HT1080 (cell line): ENCODE results near the gene PARP4. TPM values are rescaled to one million over a fixed set of nuclear protein-coding genes. Genes with fewer than 3 reads are reported as not detected.
"Not testable (repeated sequence)": the region's sequence is repeated elsewhere in the genome, so short reads cannot be mapped to it uniquely, and the experiment has no call there.

Source experiments
- DNase-seq: peaks from one replicate; pipeline ENCODE4 v3.0.0-alpha.2; 2015; ENCODE audit warnings: low read depth
- total RNA-seq: library from RNA; depleted of rRNA; stranded (reverse); fragments of >200 nt; shearing (Covaris generic); gene quantifications from 2 replicates; pipeline ENCODE4 v1.2.3, GENCODE V29; 2014

Gene PARP4
- total RNA-seq, 1 experiment from 2014 or later: 47.6 TPM

GRCh38 chr13:24506283-24506682, 6.3 kb downstream of the PARP4 start:
- DNase-seq: not testable (repeated sequence)

DNA sequence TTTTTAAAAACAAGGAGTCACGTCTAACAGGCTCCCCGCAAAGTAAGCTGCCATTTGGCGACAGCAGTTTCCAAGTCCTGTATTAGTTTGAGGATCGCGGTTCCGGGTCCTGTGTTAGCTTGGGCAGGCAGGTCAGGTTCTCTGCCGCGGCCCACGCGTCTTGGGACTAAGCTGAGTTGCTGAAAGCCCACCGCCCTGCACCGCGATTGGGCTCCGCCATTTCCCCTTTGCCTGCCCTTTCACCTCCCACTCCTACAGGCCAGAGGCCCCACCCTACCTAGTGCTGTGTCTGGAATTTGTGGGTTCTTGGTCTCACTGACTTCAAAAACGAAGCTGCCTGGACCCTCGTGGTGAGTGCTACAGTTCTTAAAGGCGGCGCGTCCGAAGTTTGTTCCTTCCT, 6.8 kb downstream of the PARP4 start:
- no peak for DNase-seq

DNA sequence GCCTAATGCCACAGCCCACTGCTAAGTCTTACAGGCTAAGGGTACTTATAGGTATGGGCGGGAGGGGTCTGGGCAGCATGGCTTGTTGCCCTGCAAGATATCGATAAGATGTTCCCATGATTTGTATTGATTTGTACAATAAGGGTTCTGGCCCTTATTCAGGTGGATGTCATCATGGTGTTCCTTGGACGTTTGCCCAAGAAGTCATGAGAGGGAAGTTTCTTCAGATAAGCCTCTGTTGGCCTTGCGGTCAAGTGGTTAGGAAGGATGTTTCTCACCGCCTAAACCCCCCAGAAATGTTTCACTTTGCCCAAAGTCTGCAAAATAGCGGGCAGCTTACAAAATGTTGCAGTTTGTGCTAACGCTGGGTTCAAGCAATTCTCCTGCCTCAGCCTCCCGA, 7.3 kb downstream of the PARP4 start:
- no peak for DNase-seq

DNA sequence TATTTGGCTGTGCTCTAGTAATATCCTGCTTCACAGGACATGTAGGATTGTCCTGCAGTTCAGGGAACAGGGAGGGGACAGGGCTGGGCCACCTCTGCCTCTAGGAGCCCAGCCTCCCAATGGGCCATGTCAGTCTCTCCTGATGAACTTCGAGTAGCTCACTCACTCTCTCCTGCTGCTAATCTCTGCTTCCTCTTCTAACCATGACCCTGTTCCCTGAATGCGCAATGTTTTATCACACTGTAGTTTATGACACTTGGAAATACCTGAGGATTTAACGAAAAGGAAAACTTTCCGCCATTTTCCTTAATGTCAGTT, 9.2 kb downstream of the PARP4 start:
- DNase-seq: no peak

GRCh38 chr13:24502533-24503378, 9.8 kb downstream of the PARP4 start:
- DNase-seq: peak; percentile 77

DNA sequence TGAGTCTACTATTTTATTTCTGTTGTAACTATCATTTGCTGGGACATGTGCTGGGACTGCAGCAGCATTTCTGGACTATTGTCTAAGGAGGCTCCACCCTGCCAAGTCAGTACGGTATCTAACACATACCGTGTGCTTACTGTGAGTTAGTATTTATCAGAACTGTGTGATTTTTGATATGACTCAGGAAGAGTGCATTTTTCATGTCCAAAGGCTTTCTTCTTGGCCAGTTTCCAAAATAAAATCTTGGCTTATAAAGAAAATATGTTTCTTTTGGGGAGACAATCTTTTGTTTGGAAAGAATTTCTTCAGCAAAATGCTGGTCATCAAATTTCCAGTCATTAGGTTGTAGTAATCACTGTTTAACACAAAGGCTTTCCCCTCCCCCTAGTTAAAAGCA, 11.6 kb downstream of the PARP4 start:
- peak; percentile 13 for DNase-seq

DNA sequence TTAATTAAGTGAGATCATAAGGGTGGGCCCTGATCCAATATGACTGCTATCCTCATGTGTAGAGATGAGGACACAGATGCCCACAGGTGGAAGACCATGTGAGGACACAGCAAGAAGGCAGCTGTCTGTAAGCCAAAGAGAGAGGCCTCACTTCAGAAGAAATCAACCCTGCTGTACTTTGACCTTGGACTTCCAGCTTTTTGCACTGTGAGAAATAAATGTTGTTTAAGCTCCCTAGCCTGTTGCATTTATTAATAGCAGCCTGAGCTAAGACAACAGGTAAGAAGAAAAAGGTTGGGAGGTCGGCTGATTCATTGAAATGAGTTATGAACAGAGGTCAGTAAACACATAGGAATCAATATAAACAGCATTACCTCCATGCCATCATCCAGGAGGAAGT, 14.8 kb downstream of the PARP4 start:
- DNase-seq: no peak

DNA sequence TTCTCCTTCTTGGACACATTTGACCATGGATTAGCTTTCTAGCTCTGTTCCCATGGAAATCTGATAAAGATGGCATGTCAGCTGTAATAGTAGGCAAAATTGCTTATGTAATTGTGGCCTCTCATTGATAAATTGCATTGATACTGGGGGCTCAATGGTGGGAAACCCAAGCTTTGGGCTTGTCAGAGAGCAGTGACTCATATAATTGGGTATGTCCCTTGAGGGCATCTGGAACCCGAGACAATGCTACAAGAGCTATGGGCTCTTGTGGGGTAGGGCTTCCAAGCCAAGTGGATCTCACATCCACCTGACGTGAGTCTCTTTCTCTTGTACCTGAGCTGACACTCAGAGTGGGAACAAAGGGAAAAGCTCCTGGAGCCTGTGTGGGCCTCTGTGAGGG, 16.3 kb downstream of the PARP4 start:
- not testable (repeated sequence) for DNase-seq

DNA sequence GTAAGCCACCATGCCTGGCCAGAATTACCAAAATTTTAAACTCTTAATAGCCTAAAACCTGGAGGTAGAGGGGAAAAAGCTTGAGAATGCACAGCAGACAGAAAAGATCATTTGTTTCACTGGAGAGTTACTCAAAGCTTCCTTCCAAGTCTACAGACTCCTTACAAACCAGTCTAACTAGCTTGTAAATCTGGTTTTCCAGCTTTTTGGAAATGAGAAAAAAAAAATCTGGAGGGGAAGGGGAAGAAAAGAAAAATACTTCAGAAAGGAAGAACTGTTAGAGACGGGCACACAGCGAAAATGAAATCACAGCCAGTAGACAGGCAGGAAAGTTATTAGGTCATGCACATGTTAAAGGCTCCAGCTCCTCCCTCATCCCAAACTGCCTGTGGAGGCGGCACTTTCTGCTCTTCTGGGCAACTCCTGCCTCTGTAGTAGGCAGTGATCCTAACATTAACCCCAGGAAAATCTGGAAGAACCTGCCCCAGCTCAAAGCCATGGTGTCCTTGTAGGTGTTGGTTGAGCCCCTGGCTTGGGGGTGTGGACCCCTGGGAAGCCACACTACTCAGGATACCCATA, 17.3 kb downstream of the PARP4 start:
- DNase-seq: no peak

DNA sequence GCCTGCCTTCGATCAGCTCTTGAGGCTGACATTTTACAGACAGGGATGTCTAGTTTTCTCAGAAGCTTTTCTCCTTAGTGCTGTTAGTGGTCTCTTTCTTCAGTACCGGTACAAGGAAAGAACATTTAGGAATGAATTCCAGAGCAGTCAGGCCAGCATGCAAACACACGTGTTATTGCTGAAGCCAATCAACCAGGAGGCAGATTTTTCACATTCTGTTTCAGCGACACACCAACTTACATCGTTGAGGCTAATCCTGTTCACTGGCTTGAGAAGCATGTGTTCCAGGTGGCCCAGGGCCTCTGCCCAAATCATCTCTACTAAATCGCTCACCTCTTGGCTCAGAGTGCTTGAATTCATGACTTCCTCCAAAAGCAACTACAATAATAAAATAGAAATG, 19.2 kb downstream of the PARP4 start:
- DNase-seq: no peak

DNA sequence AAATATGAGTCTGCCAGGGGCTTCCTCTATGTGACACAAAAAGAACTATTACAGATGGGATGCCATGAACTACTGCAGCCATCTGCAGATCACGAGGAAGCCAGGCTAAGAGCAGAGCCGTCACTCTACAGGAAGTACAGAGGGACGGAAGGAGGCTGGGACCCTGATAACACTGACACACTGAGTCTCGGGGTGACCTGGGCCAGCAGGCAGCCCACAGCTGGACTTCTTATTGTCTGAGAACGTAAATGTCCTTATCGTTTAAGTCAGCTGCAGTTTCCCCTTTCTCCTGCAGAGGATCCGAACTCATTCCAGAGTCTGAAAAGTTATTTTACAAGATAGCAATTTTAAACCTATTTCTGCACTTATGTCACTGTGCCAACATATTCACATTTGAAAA, 20.7 kb downstream of the PARP4 start:
- DNase-seq: no peak

DNA sequence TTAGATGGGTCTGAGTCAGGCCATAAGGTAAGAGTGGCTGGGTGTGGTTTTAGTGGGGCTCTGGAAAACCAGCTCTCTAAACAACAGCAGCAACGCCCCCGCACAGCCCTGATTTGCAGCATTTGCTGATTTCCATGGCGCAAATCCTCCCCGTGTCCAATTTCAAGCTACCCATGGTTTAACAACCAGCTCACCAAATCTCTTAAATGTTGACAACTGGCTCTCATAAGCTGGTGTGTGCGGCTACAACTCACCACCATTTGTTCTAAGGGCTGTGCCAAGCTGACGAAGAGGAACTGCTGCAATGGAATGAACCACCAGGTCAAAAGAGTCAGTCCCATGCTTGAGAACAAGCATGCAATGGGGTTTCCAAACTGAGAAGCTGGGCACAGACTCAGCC, 22.9 kb downstream of the PARP4 start:
- no peak for DNase-seq

- not testable (repeated sequence) for DNase-seq
Observed at GRCh38 chr13:24488092-24488491, 24.5 kb downstream of the PARP4 start.

GRCh38 chr13:24486017-24486657, 26.4 kb downstream of the PARP4 start:
- DNase-seq: not testable (repeated sequence)

DNA sequence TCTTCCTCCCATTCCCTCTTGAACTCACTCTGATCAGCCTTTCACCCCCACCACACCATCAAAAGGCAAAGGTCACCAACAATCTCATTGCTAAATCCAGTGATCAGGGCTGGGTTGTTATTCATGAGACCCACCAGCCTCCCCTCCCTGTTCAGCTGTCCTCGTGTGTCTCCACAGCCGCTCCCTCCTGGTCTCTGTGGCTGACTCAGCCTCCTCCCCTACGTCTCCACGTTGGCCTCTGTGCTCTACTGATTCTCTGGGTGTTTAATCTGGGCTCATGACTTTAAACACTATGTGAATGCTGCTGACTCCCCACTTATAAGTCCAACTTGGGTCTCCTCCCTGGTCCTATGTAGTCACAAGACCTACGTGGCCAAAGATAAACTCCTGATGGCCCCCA, 38.9 kb downstream of the PARP4 start:
- no peak for DNase-seq

GRCh38 chr13:24472129-24472528, 40.4 kb downstream of the PARP4 start:
- not testable (repeated sequence) for DNase-seq

DNA sequence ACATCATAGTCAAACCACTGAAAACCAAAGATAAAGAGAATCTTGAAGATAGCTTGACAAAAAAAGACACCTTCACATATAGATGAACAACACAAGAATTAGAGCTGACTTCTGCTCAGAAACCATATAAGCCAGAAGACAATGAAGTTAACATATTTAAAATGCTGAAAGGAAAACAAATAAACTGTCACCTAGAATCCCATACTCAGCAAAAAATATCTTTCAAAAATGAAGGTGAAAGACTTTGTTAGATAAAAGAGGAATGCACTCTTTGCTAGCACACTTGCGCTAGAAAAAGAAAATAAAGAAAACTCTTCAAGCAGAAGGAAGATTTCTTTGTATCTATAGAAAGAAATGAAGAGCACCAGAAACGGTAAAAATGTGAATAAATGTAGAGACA, 49.5 kb downstream of the PARP4 start:
- DNase-seq: no peak

DNA sequence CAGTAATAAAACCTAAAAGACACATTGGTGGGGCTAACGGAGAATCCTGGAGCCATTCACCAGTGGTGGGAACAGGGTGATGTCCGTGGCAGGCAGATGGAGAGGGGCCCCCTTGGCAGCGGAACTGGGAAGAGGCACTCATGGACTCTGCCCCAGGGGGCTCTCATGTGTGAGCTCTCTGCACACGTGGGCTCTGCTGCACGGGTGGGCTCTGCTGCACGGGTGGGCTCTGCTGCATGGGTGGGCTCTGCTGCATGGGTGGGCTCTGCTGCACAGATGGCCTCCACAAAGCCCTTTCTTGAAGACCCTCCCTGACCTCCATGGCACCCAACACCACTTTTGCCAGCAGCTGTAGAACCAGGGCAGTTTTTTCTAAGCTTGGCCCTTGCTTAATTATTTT, 52.3 kb downstream of the PARP4 start:
- no peak for DNase-seq

DNA sequence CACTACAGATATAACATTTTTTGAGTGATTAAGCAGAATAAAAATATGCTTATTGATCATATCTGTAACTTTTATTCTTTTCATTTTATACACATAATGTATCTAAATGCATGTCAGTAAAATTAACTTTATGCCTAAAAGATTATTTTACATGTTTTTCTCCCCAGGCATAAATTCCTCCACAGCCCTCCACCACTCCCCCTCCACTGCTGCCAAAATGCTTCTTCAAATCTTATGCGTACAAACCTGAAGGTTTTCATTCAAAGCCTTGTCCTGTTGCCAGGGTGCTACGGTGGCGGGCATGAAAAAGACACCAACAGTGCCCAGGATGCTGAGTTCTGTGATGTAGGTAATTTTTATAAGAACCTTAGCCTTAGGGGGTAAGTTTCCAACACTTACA, 52.9 kb downstream of the PARP4 start:
- no peak for DNase-seq

DNA sequence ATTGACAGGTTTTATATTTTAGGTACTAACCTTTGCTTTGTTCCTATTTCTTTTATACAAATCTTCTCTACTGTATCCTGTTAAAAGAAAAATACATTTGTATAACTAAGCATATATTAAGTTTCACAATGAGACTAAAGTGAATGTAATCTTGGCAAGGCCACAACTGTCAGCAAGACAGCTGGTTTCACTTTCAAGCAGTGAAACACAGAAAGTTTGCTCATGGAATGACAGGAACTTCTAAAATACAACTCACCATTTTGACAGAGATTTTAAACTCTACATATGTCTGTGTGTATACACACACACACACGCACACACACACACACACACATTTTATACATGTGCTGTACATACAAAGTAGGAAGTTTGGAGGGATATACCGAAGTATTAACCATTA, 53.3 kb downstream of the PARP4 start:
- no peak for DNase-seq

GRCh38 chr13:24458736-24459135, 53.8 kb downstream of the PARP4 start:
- no peak for DNase-seq

GRCh38 chr13:24456396-24456795, 56.2 kb downstream of the PARP4 start:
- DNase-seq: no peak

DNA sequence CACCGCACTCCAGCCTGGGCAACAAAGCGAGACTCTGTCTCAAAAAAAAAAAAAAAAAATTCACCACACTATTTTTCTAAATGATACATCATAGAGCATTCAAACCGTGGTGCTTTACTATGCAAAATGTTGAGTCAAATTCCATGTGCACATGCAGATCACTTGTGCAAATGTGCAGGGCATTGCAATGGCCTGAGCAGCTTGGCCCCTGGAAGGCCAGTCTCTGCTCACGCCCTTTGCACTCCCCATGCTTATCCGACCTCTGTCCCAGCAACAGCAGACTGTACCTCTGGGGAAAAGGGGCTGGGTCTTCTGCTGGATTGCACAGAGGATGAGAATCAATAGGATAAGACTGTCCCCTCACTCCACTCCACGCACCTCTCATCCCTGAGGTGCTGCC, 58.5 kb downstream of the PARP4 start:
- no peak for DNase-seq
